ENCODE data around the gene PRSS3. TPM values are rescaled to one million over a fixed set of nuclear protein-coding genes. Genes with fewer than 3 reads are reported as not detected.
"Not testable (repeated sequence)": the region's sequence is repeated elsewhere in the genome, so short reads cannot be mapped to it uniquely, and the experiment has no call there.

PRSS3 gene
- total RNA-seq, 3 donors from 2014 or later: 0.33 TPM; not detected in 2

DNA sequence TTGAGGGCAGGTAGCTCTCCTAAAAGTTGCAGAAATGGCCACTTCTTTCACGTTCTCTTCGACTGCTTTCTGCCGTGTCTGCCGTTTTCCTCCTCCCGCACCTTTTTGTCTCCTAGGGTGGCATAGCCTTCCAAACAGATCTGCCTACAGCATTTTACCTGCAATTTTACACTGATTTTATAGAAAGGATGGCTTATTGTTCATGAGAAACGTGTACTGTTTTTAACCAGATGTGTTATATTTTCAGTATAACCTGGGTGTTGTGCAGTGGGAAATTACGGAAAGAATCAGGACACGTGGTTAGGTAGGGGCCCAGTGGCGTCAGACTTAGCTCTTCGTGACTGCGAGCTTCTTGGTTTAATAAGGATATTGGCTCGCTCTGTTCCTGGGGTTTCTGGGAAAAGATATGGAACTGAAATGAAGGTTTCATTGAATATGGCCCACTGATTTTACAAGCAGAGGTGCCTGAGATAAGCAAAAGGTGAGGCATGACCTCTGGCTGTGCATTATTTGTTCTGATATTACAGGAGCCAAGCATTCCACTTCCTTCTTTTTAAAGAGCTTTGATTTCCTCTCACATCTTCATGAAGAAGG is 43.7 kb upstream of the PRSS3 start:
- H3K36me3 ChIP-seq: no peaks in the 10 kb centered on the region
- no peaks in the 10 kb centered on the region for H3K4me1 ChIP-seq
- H3K9me3 ChIP-seq: no peaks in the 10 kb centered on the region
- no peak for DNase-seq (ENCODE audit: low spot score in 2 of 2)
- H3K27me3 ChIP-seq: peaks cover 2 to 22% of the 10 kb centered on the region in 2 donors
- intact Hi-C loops (cut with DNase I; ENCODE audit: low total_unique reads): no loop called here
- H3K27ac ChIP-seq: no peak overlapping the region
- H3K4me3 ChIP-seq: peak overlapping the region in 1 of 3 donors; percentile 47
- TF ChIP-seq POLR2A (IDR thresholded peaks at IDR 0.05) (no peak), POLR2AphosphoS5 (IDR thresholded peaks at IDR 0.05) (no peak)
- TF ChIP-seq, protein P1, sequence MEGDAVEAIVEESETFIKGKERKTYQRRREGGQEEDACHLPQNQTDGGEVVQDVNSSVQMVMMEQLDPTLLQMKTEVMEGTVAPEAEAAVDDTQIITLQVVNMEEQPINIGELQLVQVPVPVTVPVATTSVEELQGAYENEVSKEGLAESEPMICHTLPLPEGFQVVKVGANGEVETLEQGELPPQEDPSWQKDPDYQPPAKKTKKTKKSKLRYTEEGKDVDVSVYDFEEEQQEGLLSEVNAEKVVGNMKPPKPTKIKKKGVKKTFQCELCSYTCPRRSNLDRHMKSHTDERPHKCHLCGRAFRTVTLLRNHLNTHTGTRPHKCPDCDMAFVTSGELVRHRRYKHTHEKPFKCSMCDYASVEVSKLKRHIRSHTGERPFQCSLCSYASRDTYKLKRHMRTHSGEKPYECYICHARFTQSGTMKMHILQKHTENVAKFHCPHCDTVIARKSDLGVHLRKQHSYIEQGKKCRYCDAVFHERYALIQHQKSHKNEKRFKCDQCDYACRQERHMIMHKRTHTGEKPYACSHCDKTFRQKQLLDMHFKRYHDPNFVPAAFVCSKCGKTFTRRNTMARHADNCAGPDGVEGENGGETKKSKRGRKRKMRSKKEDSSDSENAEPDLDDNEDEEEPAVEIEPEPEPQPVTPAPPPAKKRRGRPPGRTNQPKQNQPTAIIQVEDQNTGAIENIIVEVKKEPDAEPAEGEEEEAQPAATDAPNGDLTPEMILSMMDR (IDR thresholded peaks at IDR 0.05): no peak

- Histone ChIP-seq H3K27me3 (peaks cover 2 to 22% of the 10 kb centered on the region in 2 donors), H3K27ac (no peak overlapping the region), H3K4me3 (no peak overlapping the region), H3K36me3 (no peaks in the 10 kb centered on the region), H3K4me1 (no peaks in the 10 kb centered on the region), H3K9me3 (no peaks in the 10 kb centered on the region)
- DNase-seq (ENCODE audit: low spot score in 2 of 2): no peak
- intact Hi-C loops (cut with DNase I; ENCODE audit: low total_unique reads): no loop called here
- TF ChIP-seq POLR2AphosphoS5 (IDR thresholded peaks at IDR 0.05): no peak
- TF ChIP-seq, protein P1 (IDR thresholded peaks at IDR 0.05): no peak
- no peak for TF ChIP-seq POLR2A (IDR thresholded peaks at IDR 0.05)
Measured at GRCh38 chr9:33752130-33752637, 43.2 kb upstream of the PRSS3 start.

GRCh38 chr9:33752789-33753188 is 42.6 kb upstream of the PRSS3 start:
- H3K36me3 ChIP-seq; intact Hi-C loops (cut with DNase I; ENCODE audit: low total_unique reads); H3K4me1 ChIP-seq; H3K27ac ChIP-seq; H3K9me3 ChIP-seq; H3K4me3 ChIP-seq; DNase-seq (ENCODE audit: low spot score in 2 of 2): not testable (repeated sequence)
- peaks cover 2 to 22% of the 10 kb centered on the region in 2 donors for H3K27me3 ChIP-seq

GRCh38 chr9:33759648-33760047 is 35.7 kb upstream of the PRSS3 start:
- DNase-seq (ENCODE audit: low spot score in 2 of 2); H3K4me3 ChIP-seq; H3K36me3 ChIP-seq; H3K9me3 ChIP-seq; intact Hi-C loops (cut with DNase I; ENCODE audit: low total_unique reads); H3K27me3 ChIP-seq; H3K4me1 ChIP-seq; H3K27ac ChIP-seq: not testable (repeated sequence)

- intact Hi-C loops (cut with DNase I; ENCODE audit: low total_unique reads): no loop called here
- no peaks in the 10 kb centered on the region for H3K4me1 ChIP-seq
- TF ChIP-seq, protein P1 (IDR thresholded peaks at IDR 0.05): no peak
- no peak for TF ChIP-seq POLR2AphosphoS5 (IDR thresholded peaks at IDR 0.05)
- no peak for TF ChIP-seq POLR2A (IDR thresholded peaks at IDR 0.05)
- H3K27ac ChIP-seq: no peak overlapping the region
- no peak for DNase-seq (ENCODE audit: low spot score in 2 of 2)
- H3K4me3 ChIP-seq: no peak overlapping the region
- H3K9me3 ChIP-seq: no peaks in the 10 kb centered on the region
- H3K27me3 ChIP-seq: no peaks in the 10 kb centered on the region
- H3K36me3 ChIP-seq: no peaks in the 10 kb centered on the region
Measured at GRCh38 chr9:33762343-33762742, 33.0 kb upstream of the PRSS3 start.

DNA sequence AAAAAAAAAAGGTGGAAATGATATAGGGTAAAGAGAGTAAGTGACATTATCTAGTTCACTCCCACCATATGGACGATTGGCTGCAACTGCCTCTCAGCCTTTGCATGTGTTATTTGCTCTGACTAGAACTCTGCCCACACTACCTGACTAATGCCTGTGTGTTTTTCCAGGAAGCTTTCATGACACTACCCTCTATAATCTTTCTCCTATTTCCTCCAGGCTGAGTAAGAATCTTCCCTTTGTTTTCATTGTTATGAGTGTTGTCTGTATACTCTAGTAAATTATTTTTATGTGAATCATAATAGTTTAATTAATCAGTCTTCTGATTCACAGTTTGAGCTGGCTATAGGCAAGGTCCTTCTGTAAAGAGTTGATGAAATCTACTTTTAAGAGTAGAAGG is 31.7 kb upstream of the PRSS3 start:
- intact Hi-C loops (cut with DNase I; ENCODE audit: low total_unique reads); DNase-seq (ENCODE audit: low spot score in 2 of 2); H3K4me1 ChIP-seq; H3K27me3 ChIP-seq; H3K9me3 ChIP-seq; H3K27ac ChIP-seq; H3K4me3 ChIP-seq; H3K36me3 ChIP-seq: not testable (repeated sequence)

DNA sequence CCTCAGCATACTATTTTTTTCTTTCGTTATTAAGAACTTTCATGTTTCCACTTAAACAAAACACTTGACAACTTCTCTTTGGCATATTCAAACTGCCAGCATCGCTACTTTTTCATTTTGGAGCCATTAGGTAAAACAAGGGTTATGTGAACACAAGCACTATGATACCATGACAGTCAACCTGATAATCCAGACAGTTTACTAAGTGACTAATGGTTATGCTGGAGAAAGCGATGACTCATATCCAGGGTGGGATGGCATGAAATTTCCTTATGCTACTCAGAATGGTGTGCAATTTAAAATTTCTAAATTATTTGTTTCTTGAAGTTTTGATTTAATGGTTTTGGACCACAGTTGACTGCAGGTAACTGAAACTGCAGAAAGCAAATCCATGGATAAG is 29.9 kb upstream of the PRSS3 start:
- H3K36me3 ChIP-seq: no peaks in the 10 kb centered on the region
- no peaks in the 10 kb centered on the region for H3K4me1 ChIP-seq
- intact Hi-C loops (cut with DNase I; ENCODE audit: low total_unique reads): no loop called here
- no peak overlapping the region for H3K27ac ChIP-seq
- no peaks in the 10 kb centered on the region for H3K27me3 ChIP-seq
- H3K9me3 ChIP-seq: no peaks in the 10 kb centered on the region
- TF ChIP-seq POLR2AphosphoS5 (IDR thresholded peaks at IDR 0.05) (no peak), POLR2A (IDR thresholded peaks at IDR 0.05) (no peak)
- TF ChIP-seq, protein P1 (IDR thresholded peaks at IDR 0.05): no peak
- DNase-seq (ENCODE audit: low spot score in 2 of 2): no peak
- H3K4me3 ChIP-seq: no peak overlapping the region

GRCh38 chr9:33770156-33770880 is 25.0 kb upstream of the PRSS3 start:
- H3K9me3 ChIP-seq; H3K4me1 ChIP-seq; H3K36me3 ChIP-seq; H3K27ac ChIP-seq; H3K27me3 ChIP-seq; intact Hi-C loops (cut with DNase I; ENCODE audit: low total_unique reads); DNase-seq (ENCODE audit: low spot score in 2 of 2); H3K4me3 ChIP-seq: not testable (repeated sequence)

DNA sequence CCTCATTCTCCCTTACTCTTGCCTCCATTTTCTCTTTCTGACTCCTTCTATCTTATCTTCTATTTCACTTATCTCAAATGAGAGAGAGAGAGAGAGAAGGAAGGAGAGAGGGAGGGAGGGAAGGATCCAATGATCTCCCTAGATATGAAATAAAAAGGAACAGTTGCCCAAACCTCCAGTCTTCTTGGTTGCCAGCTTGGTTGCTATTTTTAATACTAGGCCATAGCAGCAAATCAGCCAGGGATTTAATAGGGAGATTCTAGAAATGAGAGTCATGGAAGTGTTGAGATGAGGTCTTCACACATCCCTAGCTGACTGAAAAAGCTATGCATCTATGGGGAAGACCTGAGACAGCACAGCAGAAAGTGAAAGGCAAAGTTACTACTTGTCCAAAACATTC is 22.2 kb upstream of the PRSS3 start:
- H3K27ac ChIP-seq; intact Hi-C loops (cut with DNase I; ENCODE audit: low total_unique reads); DNase-seq (ENCODE audit: low spot score in 2 of 2); H3K4me3 ChIP-seq; H3K36me3 ChIP-seq; H3K9me3 ChIP-seq; H3K27me3 ChIP-seq; H3K4me1 ChIP-seq: not testable (repeated sequence)

All from breast epithelium (tissue), 4 donors.